GM19397 (cell line): ENCODE results near the gene MYOZ1.
"Not testable (repeated sequence)": the region's sequence is repeated elsewhere in the genome, so short reads cannot be mapped to it uniquely, and the experiment has no call there.

Experiments used
- ATAC-seq: cut with Tn5 transposase; IDR thresholded peaks from one replicate; pipeline ENCODE4 v1.9.1; 2021; ENCODE audit warnings: mild to moderate bottlenecking, moderate library complexity; ENCODE audit not compliant: unreplicated experiment

The MYOZ1 gene

DNA sequence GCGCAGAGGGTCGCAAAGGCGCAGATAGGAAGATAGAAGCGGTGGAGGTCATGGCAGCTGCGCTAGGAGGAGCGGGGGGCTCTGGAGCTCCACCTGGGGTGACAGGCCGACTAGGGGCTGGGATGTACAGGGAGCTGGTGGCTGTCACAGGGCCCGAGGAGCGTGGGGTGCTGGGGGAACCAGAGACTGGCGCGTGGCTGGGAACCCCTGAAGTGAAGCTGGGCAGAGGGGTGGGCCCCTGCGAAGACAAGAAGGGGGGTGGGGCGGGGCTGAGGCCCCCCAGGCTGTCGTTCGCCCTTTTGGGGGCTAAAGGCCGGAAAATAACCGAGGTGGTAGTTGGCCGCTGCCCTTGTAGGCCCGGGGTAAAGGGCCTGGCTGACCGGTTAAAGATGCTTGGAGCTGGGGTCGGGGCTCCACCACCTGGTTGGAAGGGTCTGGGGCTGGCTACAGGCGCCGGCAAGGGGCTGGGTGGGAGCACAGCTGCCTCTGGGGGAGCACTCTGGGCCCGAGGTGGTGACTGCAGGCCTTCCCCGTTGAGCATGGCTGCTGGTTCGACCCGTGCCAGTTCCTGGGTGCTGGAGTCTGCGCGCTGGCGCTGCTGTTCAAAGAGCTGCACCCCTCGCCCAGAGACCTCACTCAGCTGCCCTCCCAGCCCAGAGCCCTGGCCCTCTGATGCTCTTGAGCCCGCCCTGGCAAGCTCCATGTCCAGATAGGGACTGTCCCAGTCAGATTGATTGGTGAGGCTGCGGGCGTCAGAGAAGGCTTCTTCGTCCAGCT lies 6.8 kb upstream of the MYOZ1 start:
- no peak for ATAC-seq

GRCh38 chr10:73647211-73647874 lies 6.1 kb upstream of the MYOZ1 start:
- ATAC-seq, result no peak

DNA sequence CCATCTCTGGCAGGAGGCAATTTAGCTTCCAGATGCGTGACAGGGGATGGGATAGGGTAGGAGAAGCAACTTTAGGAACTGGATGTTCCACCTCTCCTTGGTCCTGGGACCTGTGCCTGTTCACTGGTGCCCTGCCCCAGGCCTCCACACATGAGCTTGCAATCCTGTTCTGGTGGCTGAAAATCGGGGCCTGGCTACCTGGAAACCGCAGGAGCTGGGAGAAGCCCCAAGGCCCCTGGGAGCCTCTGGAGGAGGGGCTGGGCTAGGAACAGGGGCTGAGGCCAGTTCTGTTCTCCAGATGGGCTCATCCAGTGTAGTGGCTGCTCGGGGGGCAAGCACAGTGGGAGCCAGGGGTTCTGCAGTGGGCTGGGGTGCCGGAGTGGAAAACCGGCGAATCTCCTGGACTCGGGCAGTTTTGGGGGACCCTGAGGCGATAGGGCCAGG lies 5.3 kb upstream of the MYOZ1 start:
- ATAC-seq, result no peak

DNA sequence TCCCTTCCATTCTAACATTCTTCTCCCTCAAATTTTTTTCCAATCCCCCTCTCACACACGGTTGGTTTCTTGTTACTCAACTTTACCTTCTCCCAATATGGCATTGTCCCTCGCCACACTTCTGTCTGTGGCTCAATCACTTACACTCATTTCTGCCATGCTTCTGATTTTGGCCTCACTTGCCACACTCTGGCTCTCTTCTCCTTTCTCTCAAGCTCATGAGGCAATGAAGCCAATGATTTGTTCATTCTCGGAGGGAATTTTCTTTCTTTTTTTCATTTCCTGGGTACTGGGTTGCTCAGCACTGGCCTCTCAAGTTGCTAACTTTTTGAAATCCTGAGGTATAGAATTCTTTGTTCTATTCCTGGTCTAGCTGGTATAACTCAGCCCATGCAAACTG lies 4.0 kb upstream of the MYOZ1 start:
- no peak for ATAC-seq

- no peak for ATAC-seq
Measured at GRCh38 chr10:73644767-73645166, 3.5 kb upstream of the MYOZ1 start.

DNA sequence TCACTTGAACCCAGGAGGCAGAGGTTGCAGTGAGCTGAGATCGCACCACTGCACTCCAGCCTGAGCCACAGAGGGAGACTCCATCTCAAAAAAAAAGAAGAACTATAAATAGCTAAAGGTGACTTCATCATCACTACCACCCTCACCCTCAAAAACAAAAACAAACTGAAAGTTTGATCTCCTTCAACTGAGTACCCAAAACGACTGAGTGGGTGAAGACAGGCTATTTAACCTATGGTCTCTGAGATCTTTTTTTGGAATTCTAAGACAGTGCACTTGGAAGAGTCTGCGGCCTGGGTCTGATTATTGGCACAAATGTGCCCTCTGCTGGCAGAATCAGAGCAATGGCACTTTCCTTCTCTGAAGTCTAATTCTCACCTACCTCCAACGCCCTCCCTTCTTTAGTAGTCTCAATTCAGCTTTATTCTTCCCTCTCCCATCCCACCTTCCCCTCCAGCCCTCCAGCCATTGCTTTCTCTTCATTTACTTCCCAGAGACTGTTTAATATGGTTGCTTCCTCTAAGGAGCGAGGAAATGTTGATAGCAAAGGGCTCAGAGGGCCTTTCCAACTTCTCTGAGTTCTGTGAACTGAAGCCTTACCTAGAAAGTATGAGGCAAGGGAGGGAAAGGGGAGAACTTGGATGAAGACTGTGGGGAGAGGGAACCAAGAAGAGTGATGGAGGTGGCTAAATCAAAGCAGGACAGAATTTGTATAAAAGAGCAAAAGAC lies 2.9 kb upstream of the MYOZ1 start:
- no peak for ATAC-seq

DNA sequence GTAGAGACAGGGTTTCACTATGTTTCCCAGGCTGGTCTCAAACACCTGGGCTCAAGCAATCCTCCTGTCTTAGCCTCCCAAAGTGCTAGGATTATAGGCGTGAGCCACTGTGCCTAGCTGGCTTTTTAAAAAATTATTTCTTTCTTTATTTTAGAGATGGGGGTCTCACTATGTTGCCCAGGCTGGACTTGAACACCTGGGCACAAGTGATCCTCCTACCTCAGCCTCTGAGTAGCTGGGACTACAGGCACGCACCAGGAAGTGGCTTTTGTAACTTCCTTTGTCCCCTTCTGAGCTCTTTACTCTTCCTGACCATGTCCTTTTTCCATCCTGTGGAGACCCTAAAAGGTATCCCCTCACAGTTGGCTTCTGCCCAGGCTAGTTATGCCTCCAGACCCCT lies 2.1 kb upstream of the MYOZ1 start:
- ATAC-seq, result no peak

DNA sequence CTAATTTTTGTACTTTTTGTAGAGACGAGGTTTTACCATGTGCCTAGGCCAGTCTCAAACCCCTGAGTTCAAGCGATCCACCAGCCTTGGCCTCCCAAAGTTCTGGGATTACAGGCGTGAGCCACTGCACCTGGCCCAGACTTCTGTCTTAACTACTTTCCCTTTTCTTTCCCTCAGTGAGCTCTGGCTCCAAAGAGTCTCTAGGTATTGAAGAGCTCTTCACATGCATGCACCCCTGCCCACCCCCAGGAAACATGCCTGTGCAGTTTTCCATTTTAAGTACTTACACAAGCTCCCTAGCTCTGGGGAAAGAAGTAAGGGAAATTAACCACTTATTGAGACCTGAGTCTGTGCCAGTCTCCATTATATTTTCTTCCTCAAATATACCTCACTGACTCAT lies 2.0 kb downstream of the MYOZ1 start:
- no peak for ATAC-seq

DNA sequence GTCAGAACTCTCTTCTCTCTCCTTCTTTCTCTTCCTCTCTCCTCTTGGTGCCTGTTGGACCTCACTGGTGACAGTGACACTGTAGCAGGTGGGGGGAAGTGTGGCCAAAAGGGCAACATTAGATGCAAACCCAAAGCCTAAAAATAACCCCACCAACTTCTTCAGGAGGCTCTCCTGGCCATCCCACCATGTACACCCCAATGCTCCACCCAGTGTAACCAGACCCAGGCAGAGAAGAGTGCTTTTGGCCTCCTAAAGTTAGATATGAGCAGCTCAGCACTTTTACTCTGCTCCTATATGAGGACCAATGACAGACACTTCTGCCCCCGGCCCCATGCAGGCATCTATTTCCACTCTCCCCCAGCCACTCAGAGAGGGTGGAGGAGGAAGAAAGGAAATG lies 5.5 kb downstream of the MYOZ1 start:
- no peak for ATAC-seq

DNA sequence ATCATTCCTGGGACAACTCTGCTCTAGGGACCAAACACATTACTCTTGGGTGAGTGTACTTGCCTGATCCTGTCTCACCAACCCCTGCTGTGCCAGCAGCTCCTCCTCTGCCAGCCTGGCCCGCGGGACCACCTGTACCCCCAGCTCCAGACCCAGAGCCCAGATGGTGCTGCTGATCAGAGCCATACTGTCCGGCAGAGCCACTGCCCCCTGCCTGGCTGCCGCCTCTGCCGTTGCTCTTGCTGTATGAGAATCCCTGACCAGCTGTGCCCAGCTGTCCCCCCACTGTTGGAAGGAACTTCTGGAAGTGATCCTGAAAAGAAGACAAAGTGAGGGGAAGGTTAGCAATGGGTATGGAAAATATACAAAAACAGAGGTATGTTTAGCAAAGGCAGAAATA lies 6.9 kb downstream of the MYOZ1 start:
- no peak for ATAC-seq

- no peak for ATAC-seq
Measured at GRCh38 chr10:73629165-73629564, 12.1 kb downstream of the MYOZ1 start.

- ATAC-seq, result no peak
Measured at GRCh38 chr10:73628405-73628804, 12.9 kb downstream of the MYOZ1 start.

DNA sequence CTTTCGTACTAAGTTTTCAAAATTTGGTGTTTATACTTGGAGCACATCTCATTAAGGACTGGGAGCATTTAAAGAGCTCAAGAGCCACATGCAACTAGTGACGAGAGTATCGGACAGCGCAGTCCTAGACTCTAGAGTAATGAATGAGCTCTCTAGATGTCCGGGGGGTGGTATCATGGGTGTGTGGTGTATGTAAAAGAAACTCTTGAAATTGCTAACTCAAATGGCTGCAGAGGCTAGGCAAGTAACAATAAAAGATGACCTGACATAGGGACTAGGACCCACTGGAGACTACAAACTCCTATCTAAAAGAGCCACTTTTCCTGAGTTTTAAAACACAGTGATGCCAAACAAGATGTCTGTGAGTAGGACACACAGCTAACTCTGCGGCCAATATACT lies 14.0 kb downstream of the MYOZ1 start:
- no peak for ATAC-seq

DNA sequence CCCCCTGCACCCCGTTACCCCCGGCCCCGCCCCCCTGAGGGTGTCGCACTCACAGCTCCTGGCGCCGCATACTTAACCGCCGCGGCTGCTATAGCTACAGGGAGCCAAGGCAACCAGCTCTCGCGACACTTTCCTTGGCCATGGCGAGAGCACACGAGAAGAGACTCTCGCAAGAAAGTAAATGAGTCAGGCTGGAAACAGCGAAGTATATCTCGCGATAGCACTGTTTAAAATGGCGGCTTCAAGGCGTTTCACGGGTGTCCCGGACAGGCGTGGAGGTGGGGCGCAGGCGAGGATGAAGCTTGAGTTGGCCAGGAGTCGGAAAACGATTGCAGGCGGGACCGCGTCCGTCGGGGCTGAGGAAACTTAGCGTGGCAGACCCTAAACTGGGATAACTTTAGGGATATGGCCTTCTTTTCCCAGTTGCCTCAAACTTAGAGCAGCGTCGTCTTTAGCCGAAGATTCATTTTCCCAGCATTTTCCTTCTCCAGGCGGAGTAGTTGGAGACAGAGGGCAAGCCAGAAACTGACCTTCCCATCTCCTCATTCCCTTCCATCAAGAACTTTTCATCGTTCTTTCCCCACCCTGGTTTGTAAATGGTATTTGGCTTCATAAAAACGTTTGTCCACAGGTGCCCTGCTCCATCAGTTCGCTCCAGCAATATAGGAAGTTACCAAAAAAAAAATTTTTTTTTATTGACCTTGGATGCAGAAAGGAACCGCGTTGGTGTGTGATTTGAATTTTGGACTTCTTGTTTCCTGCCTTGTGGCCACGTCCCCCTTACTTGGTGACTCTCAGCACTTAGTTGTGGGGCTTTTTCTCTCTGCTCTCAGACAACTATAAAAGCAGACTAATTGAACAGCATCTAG lies 15.2 kb downstream of the MYOZ1 start:
- ATAC-seq, result peak; percentile 91

GRCh38 chr10:73625004-73625883 lies 16.0 kb downstream of the MYOZ1 start:
- ATAC-seq, result peak; percentile 40

GRCh38 chr10:73623056-73623455 lies 18.2 kb downstream of the MYOZ1 start:
- no peak for ATAC-seq

DNA sequence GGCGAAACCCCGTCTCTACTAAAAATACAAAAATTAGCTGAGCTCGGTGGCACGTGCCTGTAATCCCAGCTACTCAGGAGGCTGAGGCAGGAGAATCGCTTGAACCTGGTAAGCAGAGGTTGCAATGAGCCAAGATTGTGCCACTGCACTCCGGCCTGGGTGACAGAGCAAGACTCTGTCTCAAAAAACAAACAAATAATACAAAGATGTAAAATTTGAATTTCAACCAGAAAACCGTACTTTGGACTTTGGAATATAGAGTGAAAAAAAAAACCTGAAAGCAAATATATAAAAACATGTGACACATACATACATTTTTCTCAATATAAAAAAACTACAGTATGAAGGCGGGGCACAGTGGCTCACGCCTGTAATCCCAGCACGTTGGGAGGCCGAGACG lies 20.3 kb downstream of the MYOZ1 start:
- not testable (repeated sequence) for ATAC-seq

DNA sequence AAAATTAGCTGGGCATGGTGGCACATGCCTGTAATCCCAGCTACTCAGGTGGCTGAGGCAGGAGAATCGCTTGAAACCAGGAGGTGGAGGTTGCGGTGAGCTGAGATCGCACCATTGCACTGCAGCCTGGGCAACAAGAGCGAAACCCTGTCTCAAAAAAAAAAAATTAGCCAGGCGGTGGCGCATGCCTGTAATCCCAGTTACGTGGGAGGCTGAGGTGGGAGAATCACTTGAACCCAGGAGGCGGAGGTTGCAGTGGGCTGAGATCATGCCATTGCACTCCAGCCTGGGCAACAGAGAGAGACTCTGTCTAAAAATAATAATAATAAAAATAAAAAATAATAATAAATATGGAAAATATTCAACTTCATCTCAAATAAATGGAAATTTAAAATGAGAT lies 24.1 kb downstream of the MYOZ1 start:
- not testable (repeated sequence) for ATAC-seq

GRCh38 chr10:73614720-73615119 lies 26.6 kb downstream of the MYOZ1 start:
- ATAC-seq, result no peak

- no peak for ATAC-seq
Measured at GRCh38 chr10:73609116-73609515, 32.2 kb downstream of the MYOZ1 start.
